GM10266 (cell line): ENCODE measurements around the gene DNAJC16.

Experiments used
- DNase-seq: peaks from one replicate; pipeline ENCODE4 v3.0.0; 2012; ENCODE audit errors: extremely low spot score
- CTCF ChIP-seq: IDR thresholded peaks from 2 replicates; pipeline ENCODE4 v1.5.1; 2012; ENCODE audit warnings: mild to moderate bottlenecking, low read depth; ENCODE audit not compliant: control insufficient read depth, insufficient read depth; ENCODE audit errors: missing control alignments

Gene DNAJC16

GRCh38 chr1:15524021-15524282, 2.7 kb upstream of the DNAJC16 start, which contains the start of gene CASP9:
Gene CASP9, minus strand, starts transcription at chr1:15524215. Its CDS starts 15 bp downstream, at chr1:15524200.
- no peak for TF ChIP-seq CTCF
- no peak for DNase-seq

- no peak for TF ChIP-seq CTCF
- peak; percentile 97 for DNase-seq
These were observed 2.2 kb upstream of the DNAJC16 start for GRCh38 chr1:15524283-15525049.

DNA sequence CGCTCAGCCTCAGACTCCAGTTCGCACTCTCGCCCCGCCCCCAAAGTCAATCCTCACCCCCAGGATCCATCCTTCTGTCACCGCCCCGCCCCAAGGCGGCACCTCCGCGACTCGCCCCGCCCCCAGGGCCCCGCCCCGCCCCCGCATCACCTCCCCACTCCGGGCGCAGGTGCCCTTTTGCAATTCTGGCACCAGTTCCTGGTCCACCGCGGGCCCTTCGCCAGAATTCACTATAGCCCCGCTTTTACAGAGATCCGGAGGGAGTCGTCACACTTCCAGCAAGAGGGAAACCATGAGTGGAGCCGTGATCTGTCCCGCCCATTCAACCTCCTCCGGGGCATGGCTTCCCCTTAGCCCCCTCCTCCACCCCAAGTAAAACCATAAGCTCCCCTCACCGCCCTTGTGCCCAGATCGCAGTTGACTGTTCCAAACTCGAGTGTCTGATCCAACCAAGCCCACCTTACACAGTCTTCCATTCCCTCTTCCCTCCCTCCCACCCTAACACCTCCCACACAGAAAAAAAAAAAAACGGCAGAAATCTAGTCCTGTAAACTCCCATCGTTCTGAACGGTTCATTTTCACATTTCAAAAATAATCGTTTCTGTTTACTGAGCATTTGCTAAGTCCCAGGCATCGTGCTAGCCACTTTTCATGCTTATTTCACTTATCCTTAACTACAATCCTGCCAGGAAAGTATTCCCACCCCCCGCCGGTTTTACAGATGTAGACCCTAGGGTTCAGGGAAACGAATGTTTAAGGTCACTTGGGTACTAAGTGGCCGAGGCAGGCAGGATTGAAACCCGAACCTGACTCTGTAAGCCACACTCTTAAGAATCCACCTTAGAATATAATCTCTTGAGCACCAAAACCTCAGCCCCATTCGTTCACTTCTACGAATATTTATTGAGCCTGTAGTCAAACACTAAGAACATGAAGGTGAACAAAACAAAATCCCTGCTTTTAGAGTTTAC, 1.3 kb upstream of the DNAJC16 start:
- no peak for TF ChIP-seq CTCF
- DNase-seq, result no peak

DNA sequence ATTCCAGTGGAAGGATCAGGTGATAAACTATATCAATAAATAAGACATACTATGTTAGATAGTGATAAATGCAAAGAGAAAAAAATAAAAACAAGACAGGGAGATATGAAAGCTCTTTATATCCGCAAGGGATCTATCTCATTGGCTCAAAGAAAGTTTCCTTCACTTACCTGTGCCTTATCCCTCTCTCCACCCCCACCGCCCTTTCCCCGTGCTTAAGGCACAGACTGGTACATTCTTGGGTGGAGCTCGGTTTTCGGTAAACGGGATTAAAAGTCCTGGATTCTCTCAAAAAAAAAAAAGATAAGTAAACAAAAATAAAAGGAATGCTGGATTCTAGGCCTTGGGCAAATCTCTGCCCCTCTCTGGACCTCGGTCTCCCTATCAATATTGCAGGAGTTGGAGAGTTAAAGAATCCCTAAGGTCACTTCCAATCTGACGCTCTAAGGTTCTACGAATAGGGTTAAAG, 593 bp upstream of the DNAJC16 start:
- DNase-seq, result no peak
- no peak for TF ChIP-seq CTCF

DNA sequence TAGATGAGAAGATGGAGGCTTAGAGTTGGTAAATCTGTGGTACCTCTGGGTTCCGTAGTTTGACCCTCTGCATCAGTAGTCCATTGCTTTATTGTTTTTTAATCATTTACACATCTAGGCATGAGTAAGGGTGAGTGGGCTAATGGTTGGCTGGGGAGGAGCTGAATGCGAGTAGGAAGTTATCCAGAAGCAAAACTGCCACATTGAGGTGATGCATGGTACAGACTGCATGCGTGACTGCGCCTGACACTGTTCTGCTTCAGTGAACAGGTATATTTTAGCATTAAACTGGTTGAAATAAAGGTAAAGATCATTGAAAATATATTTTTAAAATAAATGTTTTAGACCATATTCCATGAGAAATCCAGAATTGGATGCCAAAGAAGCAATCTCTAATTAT, 4.4 kb downstream of the DNAJC16 start:
- TF ChIP-seq CTCF, result no peak
- no peak for DNase-seq

GRCh38 chr1:15531682-15532081, 5.0 kb downstream of the DNAJC16 start:
- DNase-seq, result no peak
- TF ChIP-seq CTCF, result no peak

GRCh38 chr1:15538771-15539170, 12.1 kb downstream of the DNAJC16 start:
- TF ChIP-seq CTCF, result no peak

More at GRCh38 chr1:15538771-15539170, 12.1 kb downstream of the DNAJC16 start:
- DNase-seq, result no peak
